ENCODE results near the gene KDM5A. TPM values are rescaled to one million over a fixed set of nuclear protein-coding genes. Genes with fewer than 3 reads are reported as not detected.
"Not testable (repeated sequence)": the region's sequence is repeated elsewhere in the genome, so short reads cannot be mapped to it uniquely, and the experiment has no call there.

Gene KDM5A
- total and polyA plus RNA-seq, 2 donors (not counting 3 experiments of a cell fraction or from before 2014, with no cell fraction given): 12.6 to 61.0 TPM

- Histone ChIP-seq H2AFZ (ENCODE audit: low read depth, low read length) (no peak overlapping the region), H3K27ac (ENCODE audit: insufficient read depth, low read depth, low read length) (no peak overlapping the region), H3K4me3 (replicated peaks in 1 of 3; ENCODE audit: insufficient read depth in 1 of 3, low read depth in 1 of 3, low read length in 3 of 3) (no peak overlapping the region), H3K9me3 (replicated peaks; ENCODE audit: control insufficient read depth, insufficient read depth, low read length) (no peaks in the 10 kb centered on the region), H3K27me3 (ENCODE audit: control insufficient read depth in 2 of 2, insufficient read depth in 2 of 2, low read length in 2 of 2) (no peaks in the 10 kb centered on the region), H3K4me2 (ENCODE audit: insufficient read depth, low read length) (no peak overlapping the region), H3K9ac (replicated peaks; ENCODE audit: extremely low read depth, insufficient read depth, low read length) (no peak overlapping the region), H3K9me1 (replicated peaks; ENCODE audit: control insufficient read depth, extremely low read depth, insufficient read depth, low read length) (no peaks in the 10 kb centered on the region), H3K4me1 (ENCODE audit: control insufficient read depth, extremely low read depth, insufficient read depth, low read length) (no peaks in the 10 kb centered on the region), H4K20me1 (replicated peaks; ENCODE audit: control insufficient read depth, extremely low read depth, insufficient read depth, low read length) (no peaks in the 10 kb centered on the region), H3K79me2 (ENCODE audit: control insufficient read depth, insufficient read depth, low read length) (peaks cover 4% of the 10 kb centered on the region), H3K36me3 (ENCODE audit: control insufficient read depth in 2 of 2, extremely low read depth in 1 of 2, insufficient read depth in 2 of 2, low read length in 2 of 2) (peaks cover 5 to 25% of the 10 kb centered on the region in 2 experiments)
- dilution Hi-C loops (cut with MboI; ENCODE audit: extremely low pct_ligation_motif_present, low sequenced_read_pairs) (no loop called here), intact Hi-C loops (cut with micrococcal nuclease) (no loop called here)
- DNase-seq (ENCODE audit: low read depth, low spot score) (no peak), FAIRE-seq (no peak)
- ChIA-PET CTCF (no interaction called here), POLR2A (no interaction called here)
- TF ChIP-seq MYC (IDR thresholded peaks at IDR 0.05; ENCODE audit: low read depth, low read length) (no peak), POLR2A (IDR thresholded peaks at IDR 0.05; ENCODE audit: low read depth, low read length) (no peak), JUN (IDR thresholded peaks at IDR 0.05; ENCODE audit: borderline replicate concordance, insufficient read depth, insufficient read length, low read depth) (no peak), CTCF (IDR thresholded peaks at IDR 0.05; ENCODE audit: extremely low read depth in 1 of 2, insufficient read depth in 1 of 2, low read depth in 1 of 2, low read length in 2 of 2) (no peak), POLR2AphosphoS5 (IDR thresholded peaks at IDR 0.05; ENCODE audit: insufficient read depth, low read depth, low read length) (no peak), MAX (IDR thresholded peaks at IDR 0.05; ENCODE audit: insufficient read depth, insufficient read length) (no peak), GATA2 (IDR thresholded peaks at IDR 0.05; ENCODE audit: insufficient read depth, insufficient read length, low read depth, low read length) (no peak), EZH2 (IDR thresholded peaks at IDR 0.05; ENCODE audit: borderline replicate concordance, low read depth, low read length, severe bottlenecking) (no peak), FOS (IDR thresholded peaks at IDR 0.05; ENCODE audit: borderline replicate concordance, insufficient read depth, low read length) (no peak)
- BruUV-seq (replicated peaks): no TSS peak
Observed at GRCh38 chr12:356276-356988, 32.7 kb downstream of the KDM5A start.

- BruUV-seq (replicated peaks); H3K4me2 ChIP-seq (ENCODE audit: insufficient read depth, low read length); H3K9me3 ChIP-seq (replicated peaks; ENCODE audit: control insufficient read depth, insufficient read depth, low read length); intact Hi-C loops (cut with micrococcal nuclease); H4K20me1 ChIP-seq (replicated peaks; ENCODE audit: control insufficient read depth, extremely low read depth, insufficient read depth, low read length); DNase-seq (ENCODE audit: low read depth, low spot score); H3K4me3 ChIP-seq (replicated peaks in 1 of 3; ENCODE audit: insufficient read depth in 1 of 3, low read depth in 1 of 3, low read length in 3 of 3); H3K4me1 ChIP-seq (ENCODE audit: control insufficient read depth, extremely low read depth, insufficient read depth, low read length); POLR2A ChIA-PET; H2AFZ ChIP-seq (ENCODE audit: low read depth, low read length); H3K27ac ChIP-seq (ENCODE audit: insufficient read depth, low read depth, low read length); FAIRE-seq; H3K27me3 ChIP-seq (ENCODE audit: control insufficient read depth in 2 of 2, insufficient read depth in 2 of 2, low read length in 2 of 2); H3K79me2 ChIP-seq (ENCODE audit: control insufficient read depth, insufficient read depth, low read length); H3K9me1 ChIP-seq (replicated peaks; ENCODE audit: control insufficient read depth, extremely low read depth, insufficient read depth, low read length); H3K9ac ChIP-seq (replicated peaks; ENCODE audit: extremely low read depth, insufficient read depth, low read length); dilution Hi-C loops (cut with MboI; ENCODE audit: extremely low pct_ligation_motif_present, low sequenced_read_pairs): not testable (repeated sequence)
- H3K36me3 ChIP-seq (ENCODE audit: control insufficient read depth in 2 of 2, extremely low read depth in 1 of 2, insufficient read depth in 2 of 2, low read length in 2 of 2): peaks cover 7 to 26% of the 10 kb centered on the region in 2 experiments
- CTCF ChIA-PET: interaction anchor here (0.9 kb wide), 1 partner anchor 65 kb away, joined by 3 read pairs; no protein-coding TSS in a partner anchor
Observed at GRCh38 chr12:351197-351596, 37.9 kb downstream of the KDM5A start.

Data from endothelial cell of umbilical vein (primary cell).